Aortic smooth muscle cell (primary cell): ENCODE measurements around the gene KRTAP19-8. TPM values are rescaled to one million over a fixed set of nuclear protein-coding genes. Genes with fewer than 3 reads are reported as not detected.

Source experiments
- total RNA-seq: library from RNA; depleted of rRNA; stranded (reverse); fragments of >200 nt; gene quantifications from 2 replicates; pipeline ENCODE4 v1.2.3, GENCODE V29; 2014

Gene KRTAP19-8
- total RNA-seq: not detected in 2 replicates

GRCh38 chr21:31038376-31038775 is at the start of gene KRTAP19-8:
TSS of gene KRTAP19-8 (minus strand) at chr21:31038476. CDS start at chr21:31038443, 33 bp downstream.

Other genes starting within 250 kb of the KRTAP19-8 start
- not detected in 2 replicates for gene KRTAP8-1, start 225.2 kb downstream of the KRTAP19-8 start, total RNA-seq
- gene KRTAP7-1, start 208.7 kb downstream of the KRTAP19-8 start, total RNA-seq: not detected in 2 replicates
- gene KRTAP11-1, start 156.9 kb downstream of the KRTAP19-8 start, total RNA-seq: not detected in 2 replicates